NCI-H1048 (cell line): Measurements from ENCODE around the gene MPIG6B.

Experiments used
- DNase-seq: peaks from one replicate; lab custom pipeline; 2025; lab: John Stamatoyannopoulos, UW

Gene MPIG6B

GRCh38 chr6:31768363-31769257, 45.4 kb downstream of the MPIG6B start:
- DNase-seq, result no peak

- peak; percentile 38 for DNase-seq
These were observed 46.7 kb downstream of the MPIG6B start for GRCh38 chr6:31769684-31770371.

GRCh38 chr6:31770860-31771259, 47.7 kb downstream of the MPIG6B start:
- DNase-seq, result no peak

- DNase-seq, result no peak
These were observed 48.8 kb downstream of the MPIG6B start for GRCh38 chr6:31771992-31772358.

GRCh38 chr6:31775184-31775583, 52.0 kb downstream of the MPIG6B start:
- DNase-seq, result no peak

GRCh38 chr6:31775633-31776484, 52.7 kb downstream of the MPIG6B start:
- no peak for DNase-seq
